GM10847 (cell line): ENCODE measurements around the gene TINAG.

ENCODE experiments used
- POLR2A ChIP-seq: IDR thresholded peaks from 2 replicates; pipeline ENCODE4 v1.6.1; 2011; ENCODE audit not compliant: insufficient read length; ENCODE audit errors: extremely low read depth

Gene TINAG

GRCh38 chr6:54361734-54362133, 53.5 kb downstream of the TINAG start:
- no peak for TF ChIP-seq POLR2A

- TF ChIP-seq POLR2A: no peak
These were observed 58.6 kb downstream of the TINAG start for GRCh38 chr6:54366667-54367327.

- TF ChIP-seq POLR2A: no peak
These were observed 69.5 kb downstream of the TINAG start for GRCh38 chr6:54377776-54378175.

GRCh38 chr6:54386295-54386694, 78.1 kb downstream of the TINAG start:
- TF ChIP-seq POLR2A: no peak

- no peak for TF ChIP-seq POLR2A
These were observed 82.1 kb downstream of the TINAG start for GRCh38 chr6:54390362-54390761.

- TF ChIP-seq POLR2A: no peak
These were observed 83.3 kb downstream of the TINAG start for GRCh38 chr6:54391577-54391976.

- TF ChIP-seq POLR2A: no peak
These were observed 94.9 kb downstream of the TINAG start for GRCh38 chr6:54403096-54403495.

- TF ChIP-seq POLR2A: no peak
These were observed 96.5 kb downstream of the TINAG start for GRCh38 chr6:54404791-54405190.

GRCh38 chr6:54411767-54412166, 103.5 kb downstream of the TINAG start:
- no peak for TF ChIP-seq POLR2A

- no peak for TF ChIP-seq POLR2A
These were observed 107.3 kb downstream of the TINAG start for GRCh38 chr6:54415517-54415916.

GRCh38 chr6:54419885-54420284, 111.6 kb downstream of the TINAG start:
- TF ChIP-seq POLR2A: no peak

GRCh38 chr6:54426995-54427394, 118.8 kb downstream of the TINAG start:
- no peak for TF ChIP-seq POLR2A

GRCh38 chr6:54427396-54427937, 119.2 kb downstream of the TINAG start:
- TF ChIP-seq POLR2A: no peak

- no peak for TF ChIP-seq POLR2A
These were observed 120.2 kb downstream of the TINAG start for GRCh38 chr6:54428431-54428830.

GRCh38 chr6:54431466-54431865, 123.2 kb downstream of the TINAG start:
- no peak for TF ChIP-seq POLR2A
